H1 (cell line): ENCODE results near the gene ASPG. TPM values are rescaled to one million over a fixed set of nuclear protein-coding genes. Genes with fewer than 3 reads are reported as not detected.

ENCODE experiments used
- CTCF ChIA-PET: fragments of 300-600 bp; sonication (Branson Sonifier 250); formaldehyde crosslinking; loops from one replicate; lab custom pipeline; 2021; ENCODE audit not compliant: partially characterized antibody; lab: Charles Lee
- POLR2A ChIA-PET: fragments of 300-600 bp; sonication (Branson Sonifier 250); formaldehyde crosslinking; loops from one replicate; lab custom pipeline; 2021; ENCODE audit warnings: inconsistent platforms; ENCODE audit not compliant: partially characterized antibody; lab: Charles Lee
- DNase-seq, 2 experiments: peaks; one replicate each; pipeline versions ENCODE4 v3.0.0 to v3.0.0-alpha.2; 2010 to 2022; ENCODE audit warnings: low spot score in 2 of 2, low read depth in 1 of 2, mixed read lengths in 1 of 2
- FAIRE-seq: peaks from 2 replicates; lab custom pipeline; 2011; peaks lifted over from hg19 to GRCh38; lab: Jason Lieb, UNC
- H2AFZ ChIP-seq: 2 replicates; pipeline ENCODE4 v1.8.1; 2012; ENCODE audit warnings: low read length, inconsistent platforms
- H2AK5ac ChIP-seq: 2 replicates; pipeline ENCODE4 v1.6.1; 2013; ENCODE audit warnings: low read depth, low read length
- H2BK120ac ChIP-seq: replicated peaks from 2 replicates; pipeline ENCODE3; 2013; ENCODE audit warnings: low read depth, low read length, inconsistent platforms
- H2BK12ac ChIP-seq: 2 replicates; pipeline ENCODE4 v1.6.1; 2013; ENCODE audit warnings: low read depth, low read length
- H2BK15ac ChIP-seq: 2 replicates; pipeline ENCODE4 v1.6.1; 2013; ENCODE audit warnings: low read length
- H2BK20ac ChIP-seq: 2 replicates; pipeline ENCODE4 v1.6.1; 2013; ENCODE audit warnings: low read length
- H2BK5ac ChIP-seq: 2 replicates; pipeline ENCODE4 v1.6.1; 2013; ENCODE audit warnings: low read depth, low read length
- H3K14ac ChIP-seq: 2 replicates; pipeline ENCODE4 v1.6.1; 2013; ENCODE audit warnings: inconsistent platforms; ENCODE audit not compliant: insufficient read length
- H3K18ac ChIP-seq: 2 replicates; pipeline ENCODE4 v1.6.1; 2013; ENCODE audit warnings: low read length; ENCODE audit errors: extremely low read depth
- H3K23ac ChIP-seq: 2 replicates; pipeline ENCODE4 v1.6.1; 2013; ENCODE audit warnings: inconsistent platforms; ENCODE audit not compliant: insufficient read length
- H3K23me2 ChIP-seq: 2 replicates; pipeline ENCODE4 v1.6.1; 2013; ENCODE audit warnings: low read depth, low read length
- H3K27ac ChIP-seq: 2 replicates; pipeline ENCODE4 v1.6.1; 2011; ENCODE audit warnings: low read depth, low read length, inconsistent platforms
- H3K27me3 ChIP-seq, 4 experiments: replicated peaks in 1 of 4; 1 replicate in 1 of 4; 2 replicates in 3 of 4; pipeline versions ENCODE4 v1.6.1 to v1.8.1; 2011 to 2013; ENCODE audit warnings: low read length in 3 of 4, mild to moderate bottlenecking in 3 of 4, inconsistent platforms in 2 of 4, mixed read lengths in 2 of 4, moderate library complexity in 1 of 4; ENCODE audit not compliant: control insufficient read depth in 3 of 4, insufficient read depth in 3 of 4; ENCODE audit errors: extremely low read depth in 1 of 4
- H3K36me3 ChIP-seq, 4 experiments: 2 replicates each; pipeline versions ENCODE4 v1.6.1 to v1.8.1; 2011 to 2013; ENCODE audit warnings: mild to moderate bottlenecking in 4 of 4, low read length in 3 of 4, moderate library complexity in 2 of 4, control low read depth in 1 of 4, inconsistent platforms in 1 of 4; ENCODE audit not compliant: insufficient read depth in 4 of 4, control insufficient read depth in 2 of 4
- H3K4ac ChIP-seq: replicated peaks from 2 replicates; pipeline ENCODE3; 2013; ENCODE audit warnings: low read length, low read depth, mixed read lengths, inconsistent platforms; ENCODE audit not compliant: insufficient read length
- H3K4me1 ChIP-seq, 4 experiments: replicated peaks in 1 of 4; 1 replicate in 1 of 4; 2 replicates in 3 of 4; pipeline versions ENCODE4 v1.6.1 to v1.8.1; 2011 to 2013; ENCODE audit warnings: low read length in 3 of 4, inconsistent platforms in 2 of 4, mixed read lengths in 1 of 4; ENCODE audit not compliant: insufficient read depth in 4 of 4, control insufficient read depth in 3 of 4
- H3K4me2 ChIP-seq, 2 experiments: 2 replicates each; pipeline versions ENCODE4 v1.6.1 to v1.8.1; 2011 to 2013; ENCODE audit warnings: low read depth in 2 of 2, low read length in 2 of 2, control low read depth in 1 of 2, inconsistent platforms in 1 of 2, mild to moderate bottlenecking in 1 of 2; ENCODE audit not compliant: insufficient read depth in 1 of 2
- H3K4me3 ChIP-seq, 4 experiments: fragments of 200-600, 300-600 bp in 1 of 4; sonication (generic), shearing (Covaris generic), sonication (Bioruptor Twin) in 1 of 4; 2 replicates each; pipeline versions ENCODE4 v1.5.1 to v1.8.1; 2011 to 2016; ENCODE audit warnings: low read length in 4 of 4, low read depth in 3 of 4, control low read depth in 2 of 4, inconsistent platforms in 2 of 4, mild to moderate bottlenecking in 2 of 4, mixed read lengths in 1 of 4, moderate library complexity in 1 of 4; ENCODE audit not compliant: insufficient read depth in 2 of 4; ENCODE audit errors: extremely low read depth in 1 of 4
- H3K56ac ChIP-seq: replicated peaks from 2 replicates; pipeline ENCODE3; 2013; ENCODE audit warnings: low read depth, mild to moderate bottlenecking, mixed read lengths, low read length, inconsistent platforms; ENCODE audit not compliant: insufficient read length
- H3K79me1 ChIP-seq: 2 replicates; pipeline ENCODE4 v1.6.1; 2013; ENCODE audit warnings: low read depth, low read length, control low read depth
- H3K79me2 ChIP-seq, 2 experiments: 2 replicates each; pipeline versions ENCODE4 v1.6.1 to v1.8.1; 2012 to 2013; ENCODE audit warnings: low read length in 2 of 2, mild to moderate bottlenecking in 2 of 2, inconsistent platforms in 1 of 2; ENCODE audit not compliant: insufficient read depth in 2 of 2, control insufficient read depth in 1 of 2
- H3K9ac ChIP-seq, 4 experiments: replicated peaks in 1 of 4; 1 replicate in 1 of 4; 2 replicates in 3 of 4; pipeline versions ENCODE4 v1.6.1 to v1.8.1; 2011 to 2013; ENCODE audit warnings: low read depth in 3 of 4, low read length in 3 of 4, control low read depth in 2 of 4, mild to moderate bottlenecking in 2 of 4, moderate library complexity in 2 of 4, inconsistent platforms in 1 of 4; ENCODE audit errors: extremely low read depth in 1 of 4
- H3K9me3 ChIP-seq, 2 experiments: 2 replicates each; pipeline versions ENCODE4 v1.6.1 to v1.8.1; 2012 to 2013; ENCODE audit warnings: mild to moderate bottlenecking in 2 of 2, moderate library complexity in 2 of 2, control low read depth in 1 of 2, inconsistent platforms in 1 of 2, low read depth in 1 of 2, low read length in 1 of 2, mixed read lengths in 1 of 2; ENCODE audit not compliant: insufficient read depth in 2 of 2
- H4K20me1 ChIP-seq, 2 experiments: replicated peaks in 1 of 2; 2 replicates each; pipeline versions ENCODE3 to v1.8.1; 2011 to 2013; ENCODE audit warnings: inconsistent platforms in 2 of 2, low read length in 2 of 2, mild to moderate bottlenecking in 1 of 2; ENCODE audit not compliant: insufficient read depth in 2 of 2, control insufficient read depth in 1 of 2
- H4K5ac ChIP-seq: 2 replicates; pipeline ENCODE4 v1.6.1; 2013; ENCODE audit warnings: low read length, low read depth, mixed read lengths, inconsistent platforms; ENCODE audit not compliant: insufficient read length
- H4K8ac ChIP-seq: 2 replicates; pipeline ENCODE4 v1.8.0; 2013; ENCODE audit warnings: mild to moderate bottlenecking, moderate library complexity, low read length, inconsistent platforms; ENCODE audit not compliant: insufficient read depth; ENCODE audit errors: extremely low read depth
- H4K91ac ChIP-seq: replicated peaks from 2 replicates; pipeline ENCODE3; 2013; ENCODE audit warnings: low read length, mixed read lengths, inconsistent platforms; ENCODE audit not compliant: insufficient read length
- SP1 ChIP-seq: IDR thresholded peaks from 2 replicates; pipeline ENCODE4 v1.6.1; 2011; ENCODE audit warnings: low read depth, low read length
- WGBS, 2 experiments: shearing (Covaris generic) in 1 of 2; methylation state at CpG; one replicate each; pipeline versions ENCODE4 v1.1.6 to v1.1.7; 2013 to 2015; ENCODE audit warnings: low lambda C conversion rate in 2 of 2, mixed read lengths in 2 of 2, inconsistent platforms in 1 of 2, low coverage in 1 of 2, missing lambda C conversion rate in 1 of 2; ENCODE audit not compliant: insufficient replicate concordance in 2 of 2, insufficient coverage in 1 of 2, insufficient read length in 1 of 2; ENCODE audit errors: extremely low coverage in 1 of 2, missing lambda C conversion rate in 1 of 2; 5-methylcytosine and 5-hydroxymethylcytosine counted together
- polyA plus RNA-seq, 7 experiments: library from polyadenylated mRNA; depleted of rRNA in 3 of 7; stranded (reverse) in 5 of 7; unstranded in 2 of 7; fragments of >200 nt in 5 of 7; fragments of 200-250 nt in 2 of 7; gene quantifications; 1 replicate in 5 of 7; 2 replicates in 1 of 7; 4 replicates in 1 of 7; pipeline versions ENCODE4 v1.2.1 to v1.2.3, GENCODE V29; 2011 to 2013; ENCODE audit warnings: missing spikeins in 2 of 7, mixed read lengths in 2 of 7
- total RNA-seq: library from RNA; stranded (reverse); fragmentation: NEBNext Ultra II Directional; extraction: Animal tissue kit (Norgen Biotek cat#: 25700); gene quantifications from 2 replicates; pipeline ENCODE4 v1.2.1, GENCODE V29; 2021

The ASPG gene
- total and polyA plus RNA-seq, 2 of the 8 experiments (the other 6 are each of a cell fraction or from before 2014, with no cell fraction given), result 0.34 to 0.59 TPM

GRCh38 chr14:104087981-104088850, 2.7 kb downstream of the ASPG start:
- peak in 1 of 2 experiments; percentile 39 for DNase-seq
- no peak overlapping the region for H4K8ac ChIP-seq
- POLR2A ChIA-PET, result no interaction called here

More at GRCh38 chr14:104087981-104088850, 2.7 kb downstream of the ASPG start:
- Histone ChIP-seq H3K4me3 (no peak overlapping the region), H3K4me2 (no peak overlapping the region), H2BK12ac (no peak overlapping the region), H2BK15ac (no peak overlapping the region), H4K91ac (no peak overlapping the region), H3K79me1 (no peaks in the 10 kb centered on the region), H2BK20ac (no peak overlapping the region), H2BK5ac (no peak overlapping the region), H4K5ac (no peak overlapping the region), H2AFZ (no peak overlapping the region), H3K4ac (no peak overlapping the region), H3K23me2 (no peaks in the 10 kb centered on the region), H3K14ac (no peak overlapping the region), H3K56ac (no peak overlapping the region), H3K9me3 (no peaks in the 10 kb centered on the region; a peak in 1 of 4 replicates), H3K27me3 (peaks cover 0 to 2% (median 0%) of the 10 kb centered on the region in 4 experiments; a peak in 1 of 7 replicates), H4K20me1 (peaks cover 0 to 1% of the 10 kb centered on the region in 2 experiments), H3K9ac (no peak overlapping the region), H3K18ac (no peak overlapping the region), H3K79me2 (no peaks in the 10 kb centered on the region), H3K23ac (no peak overlapping the region), H2AK5ac (no peak overlapping the region), H2BK120ac (no peak overlapping the region), H3K36me3 (no peaks in the 10 kb centered on the region), H3K4me1 (peaks cover 0 to 3% (median 0%) of the 10 kb centered on the region in 4 experiments; a peak in 2 of 7 replicates), H3K27ac (no peak overlapping the region)
- no peak for TF ChIP-seq SP1
- CTCF ChIA-PET, result interaction anchor here (0.6 to 1.8 kb wide), 11 partner anchors 9 to 562 kb away, joined by 3 to 20 read pairs (median 3); no protein-coding TSS in a partner anchor
- WGBS, 2 experiments, result 92% methylated on average over 23 of the region's 23 CpGs; no CpG with 5 or more reads in 1 of the 2 experiments
- no peak for FAIRE-seq
